GM18508 (cell line): ENCODE data around the gene ATP5PB.
A peak's percentile ranks its signal among the peaks of the same experiment; 100 is the strongest.

Source experiments
- ATAC-seq: cut with Tn5 transposase; IDR thresholded peaks from one replicate; pipeline ENCODE4 v1.9.1; 2021; ENCODE audit warnings: moderate number of reproducible peaks; ENCODE audit not compliant: insufficient read depth, unreplicated experiment

Gene ATP5PB

GRCh38 chr1:111504097-111504496 lies 54.8 kb downstream of the ATP5PB start:
- no peak for ATAC-seq

- peak; percentile 31 for ATAC-seq
These were observed 56.4 kb downstream of the ATP5PB start for GRCh38 chr1:111505641-111506119.

GRCh38 chr1:111506561-111506960 lies 57.3 kb downstream of the ATP5PB start:
- ATAC-seq: no peak

GRCh38 chr1:111507411-111508201 lies 58.3 kb downstream of the ATP5PB start:
- ATAC-seq: peak; percentile 34

- no peak for ATAC-seq
These were observed 60.7 kb downstream of the ATP5PB start for GRCh38 chr1:111509997-111510375.

- ATAC-seq: no peak
These were observed 62.1 kb downstream of the ATP5PB start for GRCh38 chr1:111511370-111511769.
